K562 (cell line): Measurements from ENCODE around the gene TSHZ1. TPM values are rescaled to one million over a fixed set of nuclear protein-coding genes. Genes with fewer than 3 reads are reported as not detected.

Experiments
- ARNT ChIP-seq, 2 experiments: fragments of 450-650 bp; IDR thresholded peaks; 2 replicates each; pipeline ENCODE4 v1.6.1; 2016; ENCODE audit warnings: mild to moderate bottlenecking in 1 of 2
- C11orf30 ChIP-seq: fragments of 450-650 bp; IDR thresholded peaks from 2 replicates; pipeline ENCODE4 v1.6.1; 2016; ENCODE audit warnings: low read depth, mild to moderate bottlenecking
- HMGN3 ChIP-seq: IDR thresholded peaks from 2 replicates; pipeline ENCODE4 v1.6.1; 2011; ENCODE audit warnings: borderline replicate concordance, low read depth, mild to moderate bottlenecking, mixed read lengths, low read length; ENCODE audit not compliant: insufficient read length; ENCODE audit errors: extremely low read depth
- KAT8 ChIP-seq: fragments of 450-650 bp; IDR thresholded peaks from 2 replicates; pipeline ENCODE4 v1.6.1; 2016; ENCODE audit warnings: low read depth, mild to moderate bottlenecking
- KDM1A ChIP-seq, 2 experiments: fragments of 450-650 bp; IDR thresholded peaks; 2 replicates each; pipeline ENCODE4 v1.6.1; 2016; ENCODE audit warnings: mild to moderate bottlenecking in 2 of 2
- KDM4B ChIP-seq, 2 experiments: fragments of 450-650 bp in 1 of 2; sonication (generic) in 1 of 2; IDR thresholded peaks; 2 replicates each; pipeline ENCODE4 v1.6.1; 2016 to 2017; ENCODE audit warnings: borderline replicate concordance in 2 of 2, antibody characterized with exemption in 1 of 2, low read depth in 1 of 2, mild to moderate bottlenecking in 1 of 2
- NCOR1 ChIP-seq: fragments of 450-650 bp; IDR thresholded peaks from 2 replicates; pipeline ENCODE4 v1.6.1; 2016; ENCODE audit warnings: mild to moderate bottlenecking, moderate library complexity
- REST ChIP-seq, 2 experiments: fragments of 450-650 bp; formaldehyde crosslinking in 1 of 2; IDR thresholded peaks; 2 replicates each; pipeline versions ENCODE4 v1.4.0 to v1.6.1; 2014 to 2020; ENCODE audit warnings: mild to moderate bottlenecking in 2 of 2, borderline replicate concordance in 1 of 2, low read depth in 1 of 2
- THAP12 ChIP-seq: fragments of 250-450 bp; sonication (Bioruptor Pico); IDR thresholded peaks from 2 replicates; pipeline ENCODE4 v1.9.0; 2021; ENCODE audit warnings: mild to moderate bottlenecking, inconsistent platforms
- ZKSCAN8 ChIP-seq: fragments of 200-800 bp; sonication (Bioruptor generic); IDR thresholded peaks from 2 replicates; pipeline ENCODE4 v1.6.1; 2016; ENCODE audit warnings: missing genetic modification characterization, missing compliant biosample characterization
- ZNF134 ChIP-seq: fragments of 250-450 bp; sonication (Bioruptor Pico); conservative IDR thresholded peaks from 2 replicates; pipeline ENCODE4 v1.4.0; 2020
- ZNF3 ChIP-seq: fragments of 250-450 bp; sonication (Bioruptor Pico); IDR thresholded peaks from 2 replicates; pipeline ENCODE4 v1.5.0; 2021; ENCODE audit warnings: mild to moderate bottlenecking, moderate library complexity
- polyA plus RNA-seq, 8 experiments: library from polyadenylated mRNA; depleted of rRNA in 4 of 8; stranded (reverse) in 5 of 8; unstranded in 3 of 8; fragments of >200 nt; fragmentation: Nextera tagmentation in 2 of 8; fragmentation: Illumina TruSeq in 1 of 8; extraction: Ambion mirVana in 2 of 8; extraction: Trizol in 1 of 8; gene quantifications; 2 replicates each; pipeline versions ENCODE4 v1.2.1 to v1.2.3, GENCODE V29; 2011 to 2014; ENCODE audit warnings: inconsistent platforms in 1 of 8, missing spikeins in 1 of 8
- total RNA-seq, 7 experiments: library from RNA; depleted of rRNA in 6 of 7; stranded (reverse); fragments of >200 nt in 6 of 7; fragmentation: Illumina TruSeq in 2 of 7; extraction: Trizol in 2 of 7; gene quantifications; 2 replicates each; pipeline versions ENCODE4 v1.2.1 to v1.2.3, GENCODE V29; 2011 to 2021; ENCODE audit warnings: low replicate concordance in 1 of 7
- TF ChIP-seq, protein P1 (sequence below): fragments of 250-450 bp; sonication (Bioruptor Pico); IDR thresholded peaks from 2 replicates; pipeline ENCODE4 v1.4.0; 2020; ENCODE audit warnings: borderline replicate concordance

The TSHZ1 gene
- total and polyA plus RNA-seq, 9 of the 15 experiments (the other 6 are each of a cell fraction or from before 2014, with no cell fraction given), result 1.1 to 7.2 (median 2.7) TPM

- TF ChIP-seq HMGN3 (no peak), ZNF3 (CRISPR knock-in tag) (no peak), NCOR1 (0 out of 2 replicates have a peak, but pooled peaks have one; percentile 22), KDM1A (IDR thresholded peaks at IDR 0.05) (no peak), C11orf30 (no peak), ZKSCAN8 (CRISPR knock-in tag) (no peak), ZNF134 (no peak), THAP12 (CRISPR knock-in tag) (no peak), ARNT (IDR thresholded peaks at IDR 0.05) (no peak), REST (IDR thresholded peaks at IDR 0.05; ENCODE audit: borderline replicate concordance) (peak; percentile 10; the same call in 1 of the 2 replicates), REST (CRISPR knock-in tag; IDR thresholded peaks at IDR 0.05; ENCODE audit: low read depth) (no peak), KAT8 (no peak), KDM4B (IDR thresholded peaks at IDR 0.05; ENCODE audit: borderline replicate concordance in 2 of 2, low read depth in 1 of 2) (no peak)
- TF ChIP-seq, protein P1, sequence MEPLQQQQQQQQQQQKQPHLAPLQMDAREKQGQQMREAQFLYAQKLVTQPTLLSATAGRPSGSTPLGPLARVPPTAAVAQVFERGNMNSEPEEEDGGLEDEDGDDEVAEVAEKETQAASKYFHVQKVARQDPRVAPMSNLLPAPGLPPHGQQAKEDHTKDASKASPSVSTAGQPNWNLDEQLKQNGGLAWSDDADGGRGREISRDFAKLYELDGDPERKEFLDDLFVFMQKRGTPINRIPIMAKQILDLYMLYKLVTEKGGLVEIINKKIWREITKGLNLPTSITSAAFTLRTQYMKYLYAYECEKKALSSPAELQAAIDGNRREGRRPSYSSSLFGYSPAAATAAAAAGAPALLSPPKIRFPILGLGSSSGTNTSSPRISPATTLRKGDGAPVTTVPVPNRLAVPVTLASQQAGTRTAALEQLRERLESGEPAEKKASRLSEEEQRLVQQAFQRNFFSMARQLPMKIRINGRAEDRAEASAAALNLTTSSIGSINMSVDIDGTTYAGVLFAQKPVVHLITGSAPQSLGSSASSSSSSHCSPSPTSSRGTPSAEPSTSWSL, result no peak
- TF ChIP-seq, all 486 proteins: peak for 38
Measured at GRCh38 chr18:75209129-75209950, 1.3 kb upstream of the TSHZ1 start, which contains the start of gene PTGR3 (continued).
